HepG2 (cell line): ENCODE results near the gene SDC1. TPM values are rescaled to one million over a fixed set of nuclear protein-coding genes. Genes with fewer than 3 reads are reported as not detected.

Experiments used
- ATAC-seq: fragments of 200-7000 bp; cut with Tn5 transposase; 3 replicates; pipeline ENCODE4 v1.9.1; 2020; ENCODE audit warnings: mild to moderate bottlenecking, moderate library complexity
- BruUV-seq: library from RNA; stranded (reverse); fragments of 400-500 nt; replicated peaks from 2 replicates; lab custom pipeline; 2021; lab: Mats Ljungman, UMichigan
- CTCF ChIA-PET: fragments of 300-600 bp; formaldehyde crosslinking; extraction: SDS; loops from one replicate; lab custom pipeline; 2021; ENCODE audit warnings: low total read pairs, inconsistent platforms, low intra/inter-chr PET ratio; lab: Yijun Ruan, JAX
- POLR2A ChIA-PET: fragments of 350-600 bp; sonication (Branson Sonifier 250); formaldehyde crosslinking; loops from one replicate; lab custom pipeline; 2020; ENCODE audit warnings: antibody characterized with exemption, inconsistent platforms; lab: Yijun Ruan, JAX
- DNase-seq: peaks from one replicate; pipeline ENCODE4 v3.0.0-alpha.2; 2015; ENCODE audit warnings: low spot score
- FAIRE-seq: peaks from 3 replicates; lab custom pipeline; 2011; peaks lifted over from hg19 to GRCh38; lab: Jason Lieb, UNC
- H2AFZ ChIP-seq: one replicate; pipeline ENCODE4 v1.6.1; 2011; ENCODE audit warnings: low read length, inconsistent platforms
- H3K27ac ChIP-seq: fragments of 300-600 bp; 3 replicates; pipeline ENCODE4 v1.8.0; 2011; ENCODE audit warnings: mixed run types, mild to moderate bottlenecking, mixed read lengths, low read length, inconsistent platforms; ENCODE audit not compliant: insufficient read depth; ENCODE audit errors: extremely low read length
- H3K27me3 ChIP-seq, 2 experiments: fragments of 200-600 bp in 1 of 2; 2 replicates in 1 of 2; 3 replicates in 1 of 2; pipeline versions ENCODE4 v1.6.0 to v1.8.0; 2011; ENCODE audit warnings: low read length in 2 of 2, mild to moderate bottlenecking in 2 of 2, moderate library complexity in 2 of 2, inconsistent platforms in 1 of 2; ENCODE audit not compliant: insufficient read depth in 2 of 2, control insufficient read depth in 1 of 2
- H3K36me3 ChIP-seq, 2 experiments: fragments of 200-600 bp in 1 of 2; replicated peaks in 1 of 2; 2 replicates in 1 of 2; 3 replicates in 1 of 2; pipeline versions ENCODE4 v1.5.1 to v1.8.0; 2011; ENCODE audit warnings: low read length in 2 of 2, inconsistent platforms in 1 of 2; ENCODE audit not compliant: insufficient read depth in 2 of 2, control insufficient read depth in 1 of 2
- H3K4me1 ChIP-seq: 2 replicates; pipeline ENCODE4 v1.5.1; 2012; ENCODE audit warnings: low read length, inconsistent platforms; ENCODE audit not compliant: insufficient read depth
- H3K4me2 ChIP-seq: 2 replicates; pipeline ENCODE4 v1.6.0; 2011; ENCODE audit warnings: low read depth, low read length, inconsistent platforms
- H3K4me3 ChIP-seq, 3 experiments: fragments of 200-600 bp in 1 of 3; sonication (generic), shearing (Covaris generic) in 1 of 3; replicated peaks in 1 of 3; 2 replicates each; pipeline ENCODE4 v1.5.1; 2011 to 2016; ENCODE audit warnings: low read length in 3 of 3, inconsistent platforms in 2 of 3, low read depth in 2 of 3, mild to moderate bottlenecking in 2 of 3, control low read depth in 1 of 3, mixed read lengths in 1 of 3; ENCODE audit not compliant: insufficient read depth in 1 of 3
- H3K79me2 ChIP-seq: one replicate; pipeline ENCODE4 v1.6.1; 2011; ENCODE audit warnings: low read length, inconsistent platforms; ENCODE audit not compliant: insufficient read depth
- H3K9ac ChIP-seq: 2 replicates; pipeline ENCODE4 v1.6.0; 2011; ENCODE audit warnings: mild to moderate bottlenecking, low read depth, low read length, inconsistent platforms; ENCODE audit not compliant: insufficient read depth
- H3K9me3 ChIP-seq: 2 replicates; pipeline ENCODE4 v1.5.1; 2012; ENCODE audit warnings: mild to moderate bottlenecking, low read length
- H4K20me1 ChIP-seq: 2 replicates; pipeline ENCODE4 v1.6.0; 2011; ENCODE audit warnings: inconsistent platforms, mild to moderate bottlenecking, low read length, moderate library complexity; ENCODE audit not compliant: insufficient read depth
- BRCA1 ChIP-seq: sonication (generic); formaldehyde crosslinking; IDR thresholded peaks from 2 replicates; pipeline ENCODE4 v1.4.0; 2020; ENCODE audit warnings: missing genetic modification reagents
- CBX1 ChIP-seq: IDR thresholded peaks from one replicate; pipeline ENCODE4 v1.6.1; 2016; ENCODE audit warnings: antibody characterized with exemption, low read depth
- CHD2 ChIP-seq: IDR thresholded peaks from 2 replicates; pipeline ENCODE4 v1.6.1; 2011; ENCODE audit warnings: low read depth, low read length, improper control_type of control experiment
- ERF ChIP-seq: IDR thresholded peaks from 2 replicates; pipeline ENCODE4 v1.6.1; 2018; ENCODE audit warnings: missing biosample characterization, missing genetic modification reagents
- GABPA ChIP-seq, 2 experiments: IDR thresholded peaks; 2 replicates each; pipeline ENCODE4 v1.6.1; 2011 to 2016; ENCODE audit warnings: low read depth in 2 of 2, low read length in 1 of 2, missing biosample characterization in 1 of 2, missing genetic modification characterization in 1 of 2
- HNRNPH1 ChIP-seq: fragments of 200-400 bp; formaldehyde crosslinking; optimal IDR thresholded peaks from 2 replicates; pipeline ENCODE3; 2017; ENCODE audit warnings: mild to moderate bottlenecking, low read depth, low read length
- PBX2 ChIP-seq: IDR thresholded peaks from 2 replicates; pipeline ENCODE4 v1.6.1; 2016; ENCODE audit warnings: control low read depth
- SMARCE1 ChIP-seq: fragments of 450-650 bp; IDR thresholded peaks from 2 replicates; pipeline ENCODE4 v1.6.1; 2017; ENCODE audit warnings: borderline replicate concordance
- U2AF2 ChIP-seq: fragments of 200-400 bp; formaldehyde crosslinking; IDR thresholded peaks from 2 replicates; pipeline ENCODE4 v1.6.1; 2017; ENCODE audit warnings: low read depth, mild to moderate bottlenecking, low read length
- ZNF646 ChIP-seq: sonication (generic); formaldehyde crosslinking; IDR thresholded peaks from 2 replicates; pipeline ENCODE4 v1.9.0; 2021; ENCODE audit warnings: mild to moderate bottlenecking, missing genetic modification reagents
- WGBS: methylation state at CpG from one replicate; pipeline ENCODE4 v1.1.6; 2017; ENCODE audit warnings: low lambda C conversion rate; 5-methylcytosine and 5-hydroxymethylcytosine counted together
- in situ Hi-C: cut with HindIII; loops from 2 replicates; pipeline ENCODE4 v1.10.0; 2017; ENCODE audit warnings: low pct_unique_long_range_greater_than_20kb; ENCODE audit not compliant: extremely low pct_ligation_motif_present
- intact Hi-C: fragments of 100-400 bp; cut with micrococcal nuclease; formaldehyde crosslinking; loops from one replicate; pipeline ENCODE4 v1.10.0; 2022; ENCODE audit not compliant: unreplicated experiment
- polyA plus RNA-seq, 8 experiments: library from polyadenylated mRNA; depleted of rRNA in 3 of 8; stranded (reverse) in 7 of 8; unstranded in 1 of 8; fragments of >200 nt; fragmentation: Illumina TruSeq in 4 of 8; extraction: Trizol in 4 of 8; gene quantifications; 2 replicates each; pipeline versions ENCODE4 v1.2.1 to v1.2.3, GENCODE V29; 2011 to 2016; ENCODE audit warnings: low read depth in 4 of 8, missing spikeins in 1 of 8, mixed read lengths in 1 of 8; ENCODE audit not compliant: insufficient read depth in 1 of 8
- total RNA-seq, 5 experiments: library from RNA; depleted of rRNA; stranded (reverse); fragments of >200 nt; fragmentation: Illumina TruSeq; extraction: Trizol; gene quantifications; 2 replicates each; pipeline ENCODE4 v1.2.3, GENCODE V29; 2016; ENCODE audit warnings: low read depth in 1 of 5

The SDC1 gene
- total and polyA plus RNA-seq, 2 of the 13 experiments (the other 11 are each of a cell fraction or from before 2014, with no cell fraction given) = 108 to 119 TPM

DNA sequence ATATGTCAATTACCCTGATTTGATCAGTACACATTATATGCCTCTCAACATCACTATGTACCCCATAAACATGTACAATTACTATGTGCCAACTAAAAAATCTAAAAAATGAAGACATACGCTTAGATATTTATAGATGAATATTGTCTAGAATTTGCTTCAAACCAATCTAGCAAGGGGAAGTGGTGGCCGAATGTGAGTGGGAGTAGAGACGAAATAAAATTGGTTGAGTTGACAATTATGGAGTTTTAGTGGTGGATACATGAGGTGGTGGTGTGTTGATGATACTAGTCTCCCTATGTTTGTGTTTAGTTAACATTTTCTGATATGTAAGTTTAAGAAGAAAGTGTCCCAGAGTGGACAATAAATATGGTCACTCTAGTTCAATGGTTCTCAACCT lies 49.0 kb downstream of the SDC1 start:
- WGBS = 85% methylated on average over 3 of the region's 3 CpGs
- ATAC-seq (no peak), FAIRE-seq (no peak), DNase-seq (no peak)
- H4K20me1 ChIP-seq = no peaks in the 10 kb centered on the region
- in situ Hi-C loops (no loop called here), intact Hi-C loops (no loop called here)
- no peak overlapping the region for H3K27ac ChIP-seq
- POLR2A ChIA-PET = no interaction called here
- no peak overlapping the region for H3K4me3 ChIP-seq
- no peak overlapping the region for H3K9ac ChIP-seq
- CTCF ChIA-PET = no interaction called here
- no peaks in the 10 kb centered on the region for H3K27me3 ChIP-seq
- peaks cover 71% of the 10 kb centered on the region for H3K4me1 ChIP-seq
- TF ChIP-seq GABPA (IDR thresholded peaks at IDR 0.05; ENCODE audit: low read depth, low read length) = no peak
- no peak for TF ChIP-seq GABPA (CRISPR knock-in tag; IDR thresholded peaks at IDR 0.05; ENCODE audit: low read depth)
- no peak for TF ChIP-seq BRCA1
- no peak for TF ChIP-seq CBX1
- TF ChIP-seq U2AF2 = no peak
- TF ChIP-seq HNRNPH1 = no peak
- no peak for TF ChIP-seq ERF (CRISPR knock-in tag)
- BruUV-seq = no TSS peak
- no peaks in the 10 kb centered on the region for H3K79me2 ChIP-seq
- H2AFZ ChIP-seq = no peak overlapping the region
- no peaks in the 10 kb centered on the region for H3K36me3 ChIP-seq
- no peak overlapping the region for H3K4me2 ChIP-seq
- no peaks in the 10 kb centered on the region for H3K9me3 ChIP-seq

GRCh38 chr2:20175267-20175666 lies 49.7 kb downstream of the SDC1 start:
- H3K9me3 ChIP-seq = no peaks in the 10 kb centered on the region
- H2AFZ ChIP-seq = no peak overlapping the region
- H3K4me3 ChIP-seq = no peak overlapping the region
- TF ChIP-seq SMARCE1 (no peak), ZNF646 (CRISPR knock-in tag) (no peak), PBX2 (CRISPR knock-in tag) (no peak), CHD2 (no peak)
- no peaks in the 10 kb centered on the region for H3K79me2 ChIP-seq
- intact Hi-C loops (no loop called here), in situ Hi-C loops (no loop called here)
- peaks cover 71% of the 10 kb centered on the region for H3K4me1 ChIP-seq
- BruUV-seq = no TSS peak
- 83% methylated on average over 7 of the region's 8 CpGs for WGBS
- no peaks in the 10 kb centered on the region for H3K27me3 ChIP-seq
- ATAC-seq (no peak), FAIRE-seq (no peak), DNase-seq (no peak)
- no peak overlapping the region for H3K4me2 ChIP-seq
- H3K36me3 ChIP-seq = no peaks in the 10 kb centered on the region
- no peak overlapping the region for H3K9ac ChIP-seq
- POLR2A ChIA-PET = interaction anchor here (1.6 kb wide), 1 partner anchor 10 kb away, joined by 3 read pairs; no protein-coding TSS in a partner anchor
- CTCF ChIA-PET = no interaction called here
- no peaks in the 10 kb centered on the region for H4K20me1 ChIP-seq
- no peak overlapping the region for H3K27ac ChIP-seq
